H9 (cell line): ENCODE measurements around the gene DCTN2. TPM values are rescaled to one million over a fixed set of nuclear protein-coding genes. Genes with fewer than 3 reads are reported as not detected.

Source experiments
- DNase-seq: peaks from one replicate; pipeline ENCODE4 v3.0.0-alpha.2; 2017
- H2AFZ ChIP-seq: one replicate; pipeline ENCODE4 v1.6.1; 2013; ENCODE audit warnings: mild to moderate bottlenecking, low read length, control low read depth, moderate library complexity
- H2AK5ac ChIP-seq: 2 replicates; pipeline ENCODE4 v1.6.1; 2013; ENCODE audit warnings: low read length, control low read depth, mixed read lengths; ENCODE audit not compliant: insufficient read length
- H2BK120ac ChIP-seq: one replicate; pipeline ENCODE4 v1.6.1; 2013; ENCODE audit warnings: low read depth, mild to moderate bottlenecking, low read length, control low read depth, inconsistent platforms; ENCODE audit not compliant: poor library complexity, severe bottlenecking
- H2BK12ac ChIP-seq: 2 replicates; pipeline ENCODE4 v1.6.1; 2013; ENCODE audit warnings: low read length, control low read depth, mixed read lengths, low read depth; ENCODE audit not compliant: insufficient read length
- H2BK15ac ChIP-seq: 2 replicates; pipeline ENCODE4 v1.6.1; 2013; ENCODE audit warnings: low read depth, low read length, control low read depth
- H2BK20ac ChIP-seq: one replicate; pipeline ENCODE4 v1.6.1; 2013; ENCODE audit warnings: low read depth, mild to moderate bottlenecking, low read length, control low read depth, inconsistent platforms; ENCODE audit not compliant: poor library complexity, severe bottlenecking
- H2BK5ac ChIP-seq: 2 replicates; pipeline ENCODE4 v1.6.1; 2013; ENCODE audit warnings: low read length, control low read depth, mixed read lengths; ENCODE audit not compliant: insufficient read length
- H3K14ac ChIP-seq: 2 replicates; pipeline ENCODE4 v1.6.1; 2013; ENCODE audit warnings: low read length, control low read depth; ENCODE audit not compliant: insufficient read depth
- H3K18ac ChIP-seq: 2 replicates; pipeline ENCODE4 v1.6.1; 2013; ENCODE audit warnings: low read depth, mild to moderate bottlenecking, mixed read lengths, low read length, control low read depth; ENCODE audit not compliant: insufficient read length
- H3K23ac ChIP-seq: 2 replicates; pipeline ENCODE4 v1.6.1; 2013; ENCODE audit warnings: low read length, control low read depth, mixed read lengths, low read depth; ENCODE audit not compliant: insufficient read length
- H3K23me2 ChIP-seq: 2 replicates; pipeline ENCODE4 v1.6.1; 2013; ENCODE audit warnings: low read depth, mild to moderate bottlenecking, mixed read lengths, low read length, control low read depth; ENCODE audit not compliant: insufficient read length, poor library complexity, severe bottlenecking
- H3K27ac ChIP-seq: 2 replicates; pipeline ENCODE4 v1.5.1; 2013; ENCODE audit warnings: low read length, control low read depth, mixed read lengths, low read depth; ENCODE audit not compliant: insufficient read length
- H3K27me3 ChIP-seq: 2 replicates; pipeline ENCODE4 v1.6.1; 2013; ENCODE audit warnings: low read length, control low read depth, inconsistent platforms; ENCODE audit not compliant: insufficient read depth
- H3K4ac ChIP-seq: 2 replicates; pipeline ENCODE4 v1.6.1; 2013; ENCODE audit warnings: low read depth, mild to moderate bottlenecking, control low read depth, inconsistent platforms, low read length, moderate library complexity
- H3K4me1 ChIP-seq: 2 replicates; pipeline ENCODE4 v1.6.1; 2013; ENCODE audit warnings: low read length, control low read depth, inconsistent platforms; ENCODE audit not compliant: insufficient read depth
- H3K4me2 ChIP-seq: 2 replicates; pipeline ENCODE4 v1.6.1; 2013; ENCODE audit warnings: low read length, control low read depth, mixed read lengths; ENCODE audit not compliant: insufficient read length, insufficient read depth
- H3K56ac ChIP-seq: 2 replicates; pipeline ENCODE4 v1.6.1; 2013; ENCODE audit warnings: low read depth, mild to moderate bottlenecking, mixed read lengths, low read length, control low read depth; ENCODE audit not compliant: insufficient read length
- H3K79me1 ChIP-seq: 2 replicates; pipeline ENCODE4 v1.6.1; 2013; ENCODE audit warnings: low read depth, mild to moderate bottlenecking, moderate library complexity, low read length, control low read depth, inconsistent platforms; ENCODE audit not compliant: insufficient read depth, poor library complexity, severe bottlenecking
- H3K79me2 ChIP-seq: 2 replicates; pipeline ENCODE4 v1.6.1; 2013; ENCODE audit warnings: low read length, control low read depth, inconsistent platforms; ENCODE audit not compliant: insufficient read depth
- H3K9ac ChIP-seq: 2 replicates; pipeline ENCODE4 v1.6.1; 2013; ENCODE audit warnings: low read length, control low read depth, mixed read lengths; ENCODE audit not compliant: insufficient read length; ENCODE audit errors: extremely low read depth
- H3K9me3 ChIP-seq: one replicate; pipeline ENCODE4 v1.6.1; 2013; ENCODE audit warnings: low read depth, low read length, inconsistent platforms; ENCODE audit not compliant: control insufficient read depth
- H3T11ph ChIP-seq: one replicate; pipeline ENCODE4 v1.6.1; 2013; ENCODE audit warnings: mild to moderate bottlenecking, low read length, control low read depth, inconsistent platforms
- H4K20me1 ChIP-seq: one replicate; pipeline ENCODE4 v1.6.1; 2013; ENCODE audit not compliant: control insufficient read depth, insufficient read length, insufficient read depth
- H4K5ac ChIP-seq: 2 replicates; pipeline ENCODE4 v1.6.1; 2013; ENCODE audit warnings: low read depth, mild to moderate bottlenecking, mixed read lengths, low read length, control low read depth; ENCODE audit not compliant: insufficient read length
- H4K8ac ChIP-seq: replicated peaks from 2 replicates; pipeline ENCODE4 v1.6.1; 2013; ENCODE audit warnings: low read length, control low read depth, mixed read lengths, low read depth; ENCODE audit not compliant: insufficient read length
- H4K91ac ChIP-seq: 2 replicates; pipeline ENCODE4 v1.6.1; 2013; ENCODE audit warnings: low read depth, mild to moderate bottlenecking, moderate library complexity, mixed read lengths, low read length, control low read depth; ENCODE audit not compliant: insufficient read length
- H3K27ac Mint-ChIP-seq, 3 experiments: 2 replicates in 2 of 3; 3 replicates in 1 of 3; pipeline ENCODE4 v1.8.0; 2020 to 2021; ENCODE audit warnings: mixed read lengths in 3 of 3, mild to moderate bottlenecking in 1 of 3, moderate library complexity in 1 of 3
- H3K27me3 Mint-ChIP-seq: 2 replicates; pipeline ENCODE4 v1.8.0; 2021; ENCODE audit warnings: low read depth, mild to moderate bottlenecking, moderate library complexity, mixed read lengths
- H3K36me3 Mint-ChIP-seq, 3 experiments: 2 replicates in 2 of 3; 3 replicates in 1 of 3; pipeline ENCODE4 v1.8.0; 2020 to 2021; ENCODE audit warnings: low read depth in 3 of 3, mixed read lengths in 3 of 3; ENCODE audit not compliant: insufficient read depth in 1 of 3
- H3K4me1 Mint-ChIP-seq, 2 experiments: 2 replicates each; pipeline ENCODE4 v1.8.0; 2020; ENCODE audit warnings: mixed read lengths in 2 of 2
- H3K4me3 Mint-ChIP-seq, 2 experiments: 2 replicates in 1 of 2; 3 replicates in 1 of 2; pipeline ENCODE4 v1.8.0; 2020 to 2021; ENCODE audit warnings: mild to moderate bottlenecking in 2 of 2, mixed read lengths in 2 of 2, moderate library complexity in 1 of 2
- H3K9me3 Mint-ChIP-seq, 2 experiments: 2 replicates in 1 of 2; 3 replicates in 1 of 2; pipeline ENCODE4 v1.8.0; 2020; ENCODE audit warnings: mild to moderate bottlenecking in 2 of 2, mixed read lengths in 2 of 2, moderate library complexity in 1 of 2
- WGBS: extraction: QIAGEN DNeasy Blood & Tissue Kit; methylation state at CpG from one replicate; pipeline ENCODE4 v1.1.7; 2013; ENCODE audit warnings: missing lambda C conversion rate, low lambda C conversion rate, mixed read lengths; ENCODE audit not compliant: insufficient read length; ENCODE audit errors: extremely low coverage; 5-methylcytosine and 5-hydroxymethylcytosine counted together
- total RNA-seq: library from RNA; stranded (reverse); gene quantifications from 2 replicates; pipeline ENCODE4 v1.2.1, GENCODE V29; 2021
- TF ChIP-seq, protein P1 (sequence below): fragments of 200-600 bp; sonication (generic); conservative IDR thresholded peaks from 3 replicates; pipeline ENCODE4 v1.8.0; 2021; ENCODE audit warnings: antibody characterized with exemption, mild to moderate bottlenecking

DCTN2 gene
- total RNA-seq, 1 experiment from 2014 or later = 97.7 TPM

DNA sequence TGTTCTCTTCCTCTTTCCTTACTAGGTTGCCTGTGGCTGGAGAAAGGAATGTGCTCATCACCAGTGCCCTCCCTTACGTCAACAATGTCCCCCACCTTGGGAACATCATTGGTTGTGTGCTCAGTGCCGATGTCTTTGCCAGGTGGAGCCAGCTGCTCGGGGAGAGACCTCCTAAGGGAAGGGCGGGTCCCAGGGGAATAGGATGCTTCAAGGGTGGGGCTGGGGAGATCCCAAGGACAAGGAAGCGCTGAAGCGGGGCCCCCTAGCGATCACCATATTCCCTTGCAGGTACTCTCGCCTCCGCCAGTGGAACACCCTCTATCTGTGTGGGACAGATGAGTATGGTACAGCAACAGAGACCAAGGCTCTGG is 48.9 kb downstream of the DCTN2 start:
- H2BK5ac ChIP-seq = no peak overlapping the region
- H3K18ac ChIP-seq = no peak overlapping the region
- no peak overlapping the region for H3K4ac ChIP-seq
- WGBS = no CpG with 5 or more reads among the region's 9 CpGs
- H3K79me1 ChIP-seq = no peaks in the 10 kb centered on the region
- H3K9me3 Mint-ChIP-seq = peaks cover 0 to 3% of the 10 kb centered on the region in 2 experiments; a peak in 1 of 5 replicates
- H3K27ac ChIP-seq = no peak overlapping the region
- no peaks in the 10 kb centered on the region for H3K23me2 ChIP-seq
- H3K4me1 Mint-ChIP-seq = peaks cover 0 to 2% of the 10 kb centered on the region in 2 experiments; a peak in 2 of 4 replicates
- H3K23ac ChIP-seq = no peak overlapping the region
- H3K9me3 ChIP-seq = no peaks in the 10 kb centered on the region
- no peak overlapping the region for H3K56ac ChIP-seq
- H2BK12ac ChIP-seq = no peak overlapping the region
- no peak overlapping the region for H3K4me3 Mint-ChIP-seq
- no peak overlapping the region for H2AFZ ChIP-seq
- H3K27ac Mint-ChIP-seq = peak overlapping the region in 2 of 3 experiments; percentile 13 to 67; a peak in 4 of 7 replicates
- H4K91ac ChIP-seq = no peak overlapping the region
- no peak overlapping the region for H2BK15ac ChIP-seq
- no peak overlapping the region for H2BK120ac ChIP-seq
- TF ChIP-seq, protein P1, sequence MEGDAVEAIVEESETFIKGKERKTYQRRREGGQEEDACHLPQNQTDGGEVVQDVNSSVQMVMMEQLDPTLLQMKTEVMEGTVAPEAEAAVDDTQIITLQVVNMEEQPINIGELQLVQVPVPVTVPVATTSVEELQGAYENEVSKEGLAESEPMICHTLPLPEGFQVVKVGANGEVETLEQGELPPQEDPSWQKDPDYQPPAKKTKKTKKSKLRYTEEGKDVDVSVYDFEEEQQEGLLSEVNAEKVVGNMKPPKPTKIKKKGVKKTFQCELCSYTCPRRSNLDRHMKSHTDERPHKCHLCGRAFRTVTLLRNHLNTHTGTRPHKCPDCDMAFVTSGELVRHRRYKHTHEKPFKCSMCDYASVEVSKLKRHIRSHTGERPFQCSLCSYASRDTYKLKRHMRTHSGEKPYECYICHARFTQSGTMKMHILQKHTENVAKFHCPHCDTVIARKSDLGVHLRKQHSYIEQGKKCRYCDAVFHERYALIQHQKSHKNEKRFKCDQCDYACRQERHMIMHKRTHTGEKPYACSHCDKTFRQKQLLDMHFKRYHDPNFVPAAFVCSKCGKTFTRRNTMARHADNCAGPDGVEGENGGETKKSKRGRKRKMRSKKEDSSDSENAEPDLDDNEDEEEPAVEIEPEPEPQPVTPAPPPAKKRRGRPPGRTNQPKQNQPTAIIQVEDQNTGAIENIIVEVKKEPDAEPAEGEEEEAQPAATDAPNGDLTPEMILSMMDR = peak; percentile 51
- H3K79me2 ChIP-seq = no peaks in the 10 kb centered on the region
- H4K8ac ChIP-seq = no peak overlapping the region
- H4K5ac ChIP-seq = no peak overlapping the region
- no peak overlapping the region for H3K4me2 ChIP-seq
- no peaks in the 10 kb centered on the region for H3K4me1 ChIP-seq
- H3K9ac ChIP-seq = no peak overlapping the region
- H4K20me1 ChIP-seq = no peaks in the 10 kb centered on the region
- H3K36me3 Mint-ChIP-seq = peaks cover 72 to 86% (median 77%) of the 10 kb centered on the region in 3 experiments
- H2BK20ac ChIP-seq = no peak overlapping the region
- no peaks in the 10 kb centered on the region for H3K27me3 ChIP-seq
- DNase-seq = peak; percentile 83
- H3K27me3 Mint-ChIP-seq = no peaks in the 10 kb centered on the region
- H2AK5ac ChIP-seq = no peak overlapping the region
- no peak overlapping the region for H3K14ac ChIP-seq
- no peak overlapping the region for H3T11ph ChIP-seq
